A549 (cell line): ENCODE measurements around the gene IRX3.

Experiments
- CBX8 ChIP-seq: fragments of 200-600 bp; sonication (generic); IDR thresholded peaks from 2 replicates; pipeline ENCODE4 v1.6.1; 2016
- EP300 ChIP-seq, 2 experiments: fragments of >200 bp; sonication (Bioruptor Twin); formaldehyde crosslinking; IDR thresholded peaks; 2 replicates in 1 of 2; 3 replicates in 1 of 2; pipeline ENCODE4 v1.6.1; 2016 to 2017
- GATA3 ChIP-seq: IDR thresholded peaks from 2 replicates; pipeline ENCODE4 v1.6.1; 2012; ENCODE audit warnings: borderline replicate concordance
- JUN ChIP-seq, 2 experiments: fragments of >200 bp; sonication (Bioruptor Twin); formaldehyde crosslinking; IDR thresholded peaks; 2 replicates in 1 of 2; 3 replicates in 1 of 2; pipeline ENCODE4 v1.6.1; 2016 to 2017
- NR3C1 ChIP-seq: fragments of >200 bp; sonication (Bioruptor Twin); formaldehyde crosslinking; IDR thresholded peaks from 3 replicates; pipeline ENCODE4 v1.6.1; 2017
- POLR2A ChIP-seq: IDR thresholded peaks from 2 replicates; pipeline ENCODE4 v1.6.1; 2012; ENCODE audit warnings: mild to moderate bottlenecking, low read length
- RAD21 ChIP-seq, 2 experiments: fragments of >200 bp in 1 of 2; sonication (Bioruptor Twin) in 1 of 2; formaldehyde crosslinking in 1 of 2; IDR thresholded peaks in 1 of 2; conservative IDR thresholded peaks in 1 of 2; 2 replicates in 1 of 2; 3 replicates in 1 of 2; pipeline ENCODE4 v1.6.1; 2012 to 2018; ENCODE audit warnings: inconsistent platforms in 1 of 2
- RNF2 ChIP-seq: fragments of 200-600 bp; sonication (generic); IDR thresholded peaks from 2 replicates; pipeline ENCODE4 v1.6.1; 2016; ENCODE audit warnings: low read depth, mild to moderate bottlenecking, antibody characterized with exemption, moderate library complexity, borderline replicate concordance
- SREBF2 ChIP-seq: fragments of 450-650 bp; IDR thresholded peaks from 2 replicates; pipeline ENCODE4 v1.6.1; 2014; ENCODE audit warnings: mild to moderate bottlenecking, moderate library complexity
- TF ChIP-seq, protein P1 (sequence below): fragments of >200 bp; sonication (Bioruptor Twin); formaldehyde crosslinking; IDR thresholded peaks from 3 replicates; pipeline ENCODE4 v1.5.1; 2016
- TF ChIP-seq, protein P2 (sequence below): IDR thresholded peaks from 2 replicates; pipeline ENCODE4 v1.6.1; 2012
- TF ChIP-seq, protein P3 (sequence below): fragments of 200-600 bp; sonication (generic); IDR thresholded peaks from 2 replicates; pipeline ENCODE4 v1.6.1; 2016; ENCODE audit warnings: antibody characterized with exemption, mild to moderate bottlenecking, moderate library complexity
- TF ChIP-seq, protein P4 (sequence below): fragments of 450-650 bp; IDR thresholded peaks from 2 replicates; pipeline ENCODE4 v1.6.1; 2014; ENCODE audit warnings: antibody characterized with exemption
- TF ChIP-seq, protein P5 (sequence below): fragments of 150-350 bp; IDR thresholded peaks from 2 replicates; pipeline ENCODE4 v1.6.1; 2014; ENCODE audit warnings: low read depth, mild to moderate bottlenecking, low read length

DNA sequence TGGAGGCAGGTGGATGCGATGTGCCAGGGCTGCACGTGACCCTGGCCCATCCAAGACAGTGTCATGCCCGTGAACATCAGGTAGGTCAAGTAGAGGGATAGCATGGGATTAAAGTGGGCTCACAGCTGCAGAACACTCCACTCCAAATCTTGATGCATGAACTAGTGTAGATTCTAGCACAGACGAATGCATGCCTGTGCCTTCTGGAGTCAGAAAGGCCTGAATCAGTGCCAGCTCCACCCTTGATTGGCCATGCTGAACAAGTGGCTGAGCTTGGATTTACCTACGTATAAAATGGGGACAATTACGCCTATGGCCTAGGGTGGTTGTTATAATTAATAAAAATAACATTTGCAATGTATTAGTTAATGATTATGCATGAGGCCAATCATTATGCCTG is 10.6 kb downstream of the IRX3 start:
- TF ChIP-seq, protein P1, sequence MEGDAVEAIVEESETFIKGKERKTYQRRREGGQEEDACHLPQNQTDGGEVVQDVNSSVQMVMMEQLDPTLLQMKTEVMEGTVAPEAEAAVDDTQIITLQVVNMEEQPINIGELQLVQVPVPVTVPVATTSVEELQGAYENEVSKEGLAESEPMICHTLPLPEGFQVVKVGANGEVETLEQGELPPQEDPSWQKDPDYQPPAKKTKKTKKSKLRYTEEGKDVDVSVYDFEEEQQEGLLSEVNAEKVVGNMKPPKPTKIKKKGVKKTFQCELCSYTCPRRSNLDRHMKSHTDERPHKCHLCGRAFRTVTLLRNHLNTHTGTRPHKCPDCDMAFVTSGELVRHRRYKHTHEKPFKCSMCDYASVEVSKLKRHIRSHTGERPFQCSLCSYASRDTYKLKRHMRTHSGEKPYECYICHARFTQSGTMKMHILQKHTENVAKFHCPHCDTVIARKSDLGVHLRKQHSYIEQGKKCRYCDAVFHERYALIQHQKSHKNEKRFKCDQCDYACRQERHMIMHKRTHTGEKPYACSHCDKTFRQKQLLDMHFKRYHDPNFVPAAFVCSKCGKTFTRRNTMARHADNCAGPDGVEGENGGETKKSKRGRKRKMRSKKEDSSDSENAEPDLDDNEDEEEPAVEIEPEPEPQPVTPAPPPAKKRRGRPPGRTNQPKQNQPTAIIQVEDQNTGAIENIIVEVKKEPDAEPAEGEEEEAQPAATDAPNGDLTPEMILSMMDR, result no peak
- TF ChIP-seq, protein P2, sequence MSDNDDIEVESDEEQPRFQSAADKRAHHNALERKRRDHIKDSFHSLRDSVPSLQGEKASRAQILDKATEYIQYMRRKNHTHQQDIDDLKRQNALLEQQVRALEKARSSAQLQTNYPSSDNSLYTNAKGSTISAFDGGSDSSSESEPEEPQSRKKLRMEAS, result no peak
- no peak for TF ChIP-seq GATA3
- TF ChIP-seq POLR2A, result no peak
- TF ChIP-seq SREBF2, result no peak
- TF ChIP-seq, protein P3, sequence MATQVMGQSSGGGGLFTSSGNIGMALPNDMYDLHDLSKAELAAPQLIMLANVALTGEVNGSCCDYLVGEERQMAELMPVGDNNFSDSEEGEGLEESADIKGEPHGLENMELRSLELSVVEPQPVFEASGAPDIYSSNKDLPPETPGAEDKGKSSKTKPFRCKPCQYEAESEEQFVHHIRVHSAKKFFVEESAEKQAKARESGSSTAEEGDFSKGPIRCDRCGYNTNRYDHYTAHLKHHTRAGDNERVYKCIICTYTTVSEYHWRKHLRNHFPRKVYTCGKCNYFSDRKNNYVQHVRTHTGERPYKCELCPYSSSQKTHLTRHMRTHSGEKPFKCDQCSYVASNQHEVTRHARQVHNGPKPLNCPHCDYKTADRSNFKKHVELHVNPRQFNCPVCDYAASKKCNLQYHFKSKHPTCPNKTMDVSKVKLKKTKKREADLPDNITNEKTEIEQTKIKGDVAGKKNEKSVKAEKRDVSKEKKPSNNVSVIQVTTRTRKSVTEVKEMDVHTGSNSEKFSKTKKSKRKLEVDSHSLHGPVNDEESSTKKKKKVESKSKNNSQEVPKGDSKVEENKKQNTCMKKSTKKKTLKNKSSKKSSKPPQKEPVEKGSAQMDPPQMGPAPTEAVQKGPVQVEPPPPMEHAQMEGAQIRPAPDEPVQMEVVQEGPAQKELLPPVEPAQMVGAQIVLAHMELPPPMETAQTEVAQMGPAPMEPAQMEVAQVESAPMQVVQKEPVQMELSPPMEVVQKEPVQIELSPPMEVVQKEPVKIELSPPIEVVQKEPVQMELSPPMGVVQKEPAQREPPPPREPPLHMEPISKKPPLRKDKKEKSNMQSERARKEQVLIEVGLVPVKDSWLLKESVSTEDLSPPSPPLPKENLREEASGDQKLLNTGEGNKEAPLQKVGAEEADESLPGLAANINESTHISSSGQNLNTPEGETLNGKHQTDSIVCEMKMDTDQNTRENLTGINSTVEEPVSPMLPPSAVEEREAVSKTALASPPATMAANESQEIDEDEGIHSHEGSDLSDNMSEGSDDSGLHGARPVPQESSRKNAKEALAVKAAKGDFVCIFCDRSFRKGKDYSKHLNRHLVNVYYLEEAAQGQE, result no peak
- TF ChIP-seq NR3C1, result no peak
- TF ChIP-seq RNF2, result no peak
- TF ChIP-seq JUN (IDR thresholded peaks at IDR 0.05), result no peak
- no peak for TF ChIP-seq RAD21 (conservative IDR thresholded peaks at IDR 0.05 in 1 of 2, IDR thresholded peaks at IDR 0.05 in 1 of 2)
- TF ChIP-seq, protein P4, sequence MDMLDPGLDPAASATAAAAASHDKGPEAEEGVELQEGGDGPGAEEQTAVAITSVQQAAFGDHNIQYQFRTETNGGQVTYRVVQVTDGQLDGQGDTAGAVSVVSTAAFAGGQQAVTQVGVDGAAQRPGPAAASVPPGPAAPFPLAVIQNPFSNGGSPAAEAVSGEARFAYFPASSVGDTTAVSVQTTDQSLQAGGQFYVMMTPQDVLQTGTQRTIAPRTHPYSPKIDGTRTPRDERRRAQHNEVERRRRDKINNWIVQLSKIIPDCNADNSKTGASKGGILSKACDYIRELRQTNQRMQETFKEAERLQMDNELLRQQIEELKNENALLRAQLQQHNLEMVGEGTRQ, result no peak
- TF ChIP-seq CBX8, result no peak
- TF ChIP-seq, protein P5, sequence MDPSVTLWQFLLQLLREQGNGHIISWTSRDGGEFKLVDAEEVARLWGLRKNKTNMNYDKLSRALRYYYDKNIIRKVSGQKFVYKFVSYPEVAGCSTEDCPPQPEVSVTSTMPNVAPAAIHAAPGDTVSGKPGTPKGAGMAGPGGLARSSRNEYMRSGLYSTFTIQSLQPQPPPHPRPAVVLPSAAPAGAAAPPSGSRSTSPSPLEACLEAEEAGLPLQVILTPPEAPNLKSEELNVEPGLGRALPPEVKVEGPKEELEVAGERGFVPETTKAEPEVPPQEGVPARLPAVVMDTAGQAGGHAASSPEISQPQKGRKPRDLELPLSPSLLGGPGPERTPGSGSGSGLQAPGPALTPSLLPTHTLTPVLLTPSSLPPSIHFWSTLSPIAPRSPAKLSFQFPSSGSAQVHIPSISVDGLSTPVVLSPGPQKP, result no peak
- TF ChIP-seq EP300 (IDR thresholded peaks at IDR 0.05), result no peak
